ENCODE measurements around the gene CTTNBP2. TPM values are rescaled to one million over a fixed set of nuclear protein-coding genes. Genes with fewer than 3 reads are reported as not detected.

The CTTNBP2 gene
- total RNA-seq, 6 experiments from 2014 or later = not detected

DNA sequence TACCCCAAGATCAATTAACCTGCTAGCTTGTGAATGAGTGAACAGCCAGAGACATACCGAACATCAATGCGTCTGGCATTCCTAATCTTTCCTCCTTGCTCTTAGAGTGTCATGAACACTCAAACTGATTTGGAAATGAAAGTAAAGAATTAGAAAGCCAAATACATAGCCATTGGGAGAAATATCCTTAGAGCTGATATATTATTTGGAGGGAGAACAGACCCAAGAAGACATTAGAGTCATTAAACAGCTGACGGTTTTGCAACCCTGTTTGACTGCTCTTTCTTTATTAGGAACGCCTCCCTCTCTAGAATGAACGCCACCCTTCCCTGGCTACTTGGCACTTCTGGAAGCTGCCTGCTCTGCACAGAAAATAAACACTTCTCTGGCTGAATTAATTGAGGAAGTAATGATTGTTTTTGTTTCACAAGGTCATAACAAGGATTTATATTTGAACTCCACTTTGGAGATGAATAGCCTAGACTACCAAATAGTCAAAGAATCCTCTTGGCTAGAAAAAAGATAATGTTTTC lies 42.8 kb downstream of the CTTNBP2 start:
- no peak overlapping the region for H3K27ac Mint-ChIP-seq
- H3K27me3 Mint-ChIP-seq (ENCODE audit: insufficient read depth) = no peaks in the 10 kb centered on the region; the same call in 1 of the 2 replicates
- TF ChIP-seq, protein P1, sequence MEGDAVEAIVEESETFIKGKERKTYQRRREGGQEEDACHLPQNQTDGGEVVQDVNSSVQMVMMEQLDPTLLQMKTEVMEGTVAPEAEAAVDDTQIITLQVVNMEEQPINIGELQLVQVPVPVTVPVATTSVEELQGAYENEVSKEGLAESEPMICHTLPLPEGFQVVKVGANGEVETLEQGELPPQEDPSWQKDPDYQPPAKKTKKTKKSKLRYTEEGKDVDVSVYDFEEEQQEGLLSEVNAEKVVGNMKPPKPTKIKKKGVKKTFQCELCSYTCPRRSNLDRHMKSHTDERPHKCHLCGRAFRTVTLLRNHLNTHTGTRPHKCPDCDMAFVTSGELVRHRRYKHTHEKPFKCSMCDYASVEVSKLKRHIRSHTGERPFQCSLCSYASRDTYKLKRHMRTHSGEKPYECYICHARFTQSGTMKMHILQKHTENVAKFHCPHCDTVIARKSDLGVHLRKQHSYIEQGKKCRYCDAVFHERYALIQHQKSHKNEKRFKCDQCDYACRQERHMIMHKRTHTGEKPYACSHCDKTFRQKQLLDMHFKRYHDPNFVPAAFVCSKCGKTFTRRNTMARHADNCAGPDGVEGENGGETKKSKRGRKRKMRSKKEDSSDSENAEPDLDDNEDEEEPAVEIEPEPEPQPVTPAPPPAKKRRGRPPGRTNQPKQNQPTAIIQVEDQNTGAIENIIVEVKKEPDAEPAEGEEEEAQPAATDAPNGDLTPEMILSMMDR (IDR thresholded peaks at IDR 0.05) = no peak
- no peak overlapping the region for H3K4me3 Mint-ChIP-seq
- no peaks in the 10 kb centered on the region; the same call in 1 of the 2 replicates for H3K36me3 Mint-ChIP-seq (ENCODE audit: low read depth)
- H3K4me1 Mint-ChIP-seq (ENCODE audit: low read depth) = no peaks in the 10 kb centered on the region
- no peak for DNase-seq
- peaks cover 33% of the 10 kb centered on the region for H3K9me3 Mint-ChIP-seq

DNA sequence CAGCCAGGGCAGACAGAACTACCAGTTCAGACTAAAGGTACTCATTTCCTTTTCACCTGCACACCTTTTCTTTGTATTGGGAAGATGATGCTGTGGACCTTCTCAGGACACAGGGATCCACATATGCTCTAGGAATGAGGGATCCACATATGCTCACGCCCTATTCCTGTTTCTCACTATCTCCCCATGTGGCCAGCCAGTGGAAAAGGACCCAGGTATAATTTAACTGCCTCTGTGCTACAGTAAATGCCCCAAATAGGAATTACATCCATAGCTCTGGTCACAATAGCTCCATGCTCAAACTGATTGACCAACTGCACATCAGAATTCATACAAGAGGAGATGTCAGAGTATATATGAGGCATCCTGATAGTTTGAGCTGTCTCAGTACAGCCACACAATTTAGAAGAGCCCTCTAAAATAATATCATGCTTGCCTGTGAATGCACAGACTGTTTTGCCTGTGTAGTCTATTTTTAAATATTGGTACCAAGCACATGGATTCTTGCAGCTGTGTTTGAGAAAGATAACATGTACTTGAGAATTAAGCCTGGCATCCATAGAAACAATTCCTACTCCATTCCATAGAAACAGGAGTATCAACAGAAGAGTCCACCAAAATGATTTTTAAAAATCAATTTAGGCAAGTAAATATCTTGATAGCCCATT lies 43.7 kb downstream of the CTTNBP2 start:
- Mint-ChIP-seq H3K9me3 (peaks cover 42% of the 10 kb centered on the region), H3K27ac (no peak overlapping the region), H3K27me3 (ENCODE audit: insufficient read depth) (no peaks in the 10 kb centered on the region; the same call in 1 of the 2 replicates), H3K4me1 (ENCODE audit: low read depth) (no peaks in the 10 kb centered on the region), H3K4me3 (no peak overlapping the region), H3K36me3 (ENCODE audit: low read depth) (no peaks in the 10 kb centered on the region; the same call in 1 of the 2 replicates)
- TF ChIP-seq, protein P1 (IDR thresholded peaks at IDR 0.05) = no peak
- no peak for DNase-seq

GRCh38 chr7:117828825-117829224 lies 44.4 kb downstream of the CTTNBP2 start:
- Mint-ChIP-seq H3K27ac (no peak overlapping the region), H3K27me3 (ENCODE audit: insufficient read depth) (no peaks in the 10 kb centered on the region; the same call in 1 of the 2 replicates), H3K4me3 (no peak overlapping the region), H3K9me3 (peaks cover 46% of the 10 kb centered on the region), H3K36me3 (ENCODE audit: low read depth) (no peaks in the 10 kb centered on the region; the same call in 1 of the 2 replicates), H3K4me1 (ENCODE audit: low read depth) (no peaks in the 10 kb centered on the region)
- DNase-seq = no peak
- TF ChIP-seq, protein P1 (IDR thresholded peaks at IDR 0.05) = no peak

DNA sequence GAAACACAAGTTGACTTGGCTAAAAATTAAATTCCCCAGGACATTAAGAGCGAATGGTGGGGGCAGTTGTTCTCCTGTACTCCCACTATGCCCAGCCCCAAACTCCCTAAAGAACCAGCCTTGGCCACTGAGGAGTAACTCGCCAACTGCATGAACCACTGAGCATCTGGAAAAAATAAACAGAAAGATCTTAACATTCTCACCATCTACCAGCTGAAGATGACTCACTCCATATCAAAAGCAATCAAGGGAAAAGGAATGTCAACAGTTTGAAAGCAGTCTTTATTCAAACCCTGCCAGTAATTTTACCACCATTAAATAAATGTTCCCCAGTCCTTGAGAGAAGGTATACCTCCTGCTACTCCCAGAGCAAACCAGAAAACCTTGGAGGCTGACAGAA lies 45.4 kb downstream of the CTTNBP2 start:
- H3K27me3 Mint-ChIP-seq (ENCODE audit: insufficient read depth) = no peaks in the 10 kb centered on the region; the same call in 1 of the 2 replicates
- DNase-seq = no peak
- H3K9me3 Mint-ChIP-seq = peaks cover 44% of the 10 kb centered on the region
- no peak overlapping the region for H3K27ac Mint-ChIP-seq
- no peaks in the 10 kb centered on the region for H3K4me1 Mint-ChIP-seq (ENCODE audit: low read depth)
- no peaks in the 10 kb centered on the region for H3K36me3 Mint-ChIP-seq (ENCODE audit: low read depth)
- TF ChIP-seq, protein P1 (IDR thresholded peaks at IDR 0.05) = no peak
- no peak overlapping the region for H3K4me3 Mint-ChIP-seq

DNA sequence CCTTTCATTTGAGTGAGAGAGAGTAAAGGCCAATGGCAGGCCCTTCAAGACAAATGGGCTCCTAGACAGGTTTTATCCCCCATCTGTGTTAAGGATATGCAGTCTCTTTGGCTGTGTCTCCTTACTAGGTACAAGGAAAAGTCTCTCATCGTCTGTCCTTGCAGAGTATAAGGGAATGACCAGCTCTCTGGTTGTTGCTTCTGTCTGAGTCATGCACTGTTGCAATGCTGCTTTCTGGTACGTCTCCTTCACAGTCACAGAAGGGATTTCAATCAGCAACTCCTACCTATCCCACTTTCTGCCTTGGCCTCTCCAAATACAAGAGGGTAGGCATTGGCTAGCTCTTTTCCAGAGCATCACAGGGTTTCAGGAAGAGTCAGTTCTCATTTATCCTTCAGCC lies 48.1 kb downstream of the CTTNBP2 start:
- Mint-ChIP-seq H3K4me3 (no peak overlapping the region), H3K36me3 (ENCODE audit: low read depth) (no peaks in the 10 kb centered on the region), H3K9me3 (peaks cover 28% of the 10 kb centered on the region), H3K4me1 (ENCODE audit: low read depth) (no peaks in the 10 kb centered on the region), H3K27me3 (ENCODE audit: insufficient read depth) (no peaks in the 10 kb centered on the region), H3K27ac (no peak overlapping the region)
- TF ChIP-seq, protein P1 (IDR thresholded peaks at IDR 0.05) = no peak
- no peak for DNase-seq
